HepG2 (cell line): ENCODE data around the gene GEMIN2. TPM values are rescaled to one million over a fixed set of nuclear protein-coding genes. Genes with fewer than 3 reads are reported as not detected.

Experiments used
- ATAC-seq: fragments of 200-7000 bp; cut with Tn5 transposase; 3 replicates; pipeline ENCODE4 v1.9.1; 2020; ENCODE audit warnings: mild to moderate bottlenecking, moderate library complexity
- BruUV-seq: library from RNA; stranded (reverse); fragments of 400-500 nt; replicated peaks from 2 replicates; lab custom pipeline; 2021; lab: Mats Ljungman, UMichigan
- CTCF ChIA-PET: fragments of 300-600 bp; formaldehyde crosslinking; extraction: SDS; loops from one replicate; lab custom pipeline; 2021; ENCODE audit warnings: low total read pairs, inconsistent platforms, low intra/inter-chr PET ratio; lab: Yijun Ruan, JAX
- POLR2A ChIA-PET: fragments of 350-600 bp; sonication (Branson Sonifier 250); formaldehyde crosslinking; loops from one replicate; lab custom pipeline; 2020; ENCODE audit warnings: antibody characterized with exemption, inconsistent platforms; lab: Yijun Ruan, JAX
- DNase-seq: peaks from one replicate; pipeline ENCODE4 v3.0.0-alpha.2; 2015; ENCODE audit warnings: low spot score
- FAIRE-seq: peaks from 3 replicates; lab custom pipeline; 2011; peaks lifted over from hg19 to GRCh38; lab: Jason Lieb, UNC
- H2AFZ ChIP-seq: one replicate; pipeline ENCODE4 v1.6.1; 2011; ENCODE audit warnings: low read length, inconsistent platforms
- H3K27ac ChIP-seq: fragments of 300-600 bp; 3 replicates; pipeline ENCODE4 v1.8.0; 2011; ENCODE audit warnings: mixed run types, mild to moderate bottlenecking, mixed read lengths, low read length, inconsistent platforms; ENCODE audit not compliant: insufficient read depth; ENCODE audit errors: extremely low read length
- H3K27me3 ChIP-seq, 2 experiments: fragments of 200-600 bp in 1 of 2; 2 replicates in 1 of 2; 3 replicates in 1 of 2; pipeline versions ENCODE4 v1.6.0 to v1.8.0; 2011; ENCODE audit warnings: low read length in 2 of 2, mild to moderate bottlenecking in 2 of 2, moderate library complexity in 2 of 2, inconsistent platforms in 1 of 2; ENCODE audit not compliant: insufficient read depth in 2 of 2, control insufficient read depth in 1 of 2
- H3K36me3 ChIP-seq, 2 experiments: fragments of 200-600 bp in 1 of 2; replicated peaks in 1 of 2; 2 replicates in 1 of 2; 3 replicates in 1 of 2; pipeline versions ENCODE4 v1.5.1 to v1.8.0; 2011; ENCODE audit warnings: low read length in 2 of 2, inconsistent platforms in 1 of 2; ENCODE audit not compliant: insufficient read depth in 2 of 2, control insufficient read depth in 1 of 2
- H3K4me1 ChIP-seq: 2 replicates; pipeline ENCODE4 v1.5.1; 2012; ENCODE audit warnings: low read length, inconsistent platforms; ENCODE audit not compliant: insufficient read depth
- H3K4me2 ChIP-seq: 2 replicates; pipeline ENCODE4 v1.6.0; 2011; ENCODE audit warnings: low read depth, low read length, inconsistent platforms
- H3K4me3 ChIP-seq, 3 experiments: fragments of 200-600 bp in 1 of 3; sonication (generic), shearing (Covaris generic) in 1 of 3; replicated peaks in 1 of 3; 2 replicates each; pipeline ENCODE4 v1.5.1; 2011 to 2016; ENCODE audit warnings: low read length in 3 of 3, inconsistent platforms in 2 of 3, low read depth in 2 of 3, mild to moderate bottlenecking in 2 of 3, control low read depth in 1 of 3, mixed read lengths in 1 of 3; ENCODE audit not compliant: insufficient read depth in 1 of 3
- H3K79me2 ChIP-seq: one replicate; pipeline ENCODE4 v1.6.1; 2011; ENCODE audit warnings: low read length, inconsistent platforms; ENCODE audit not compliant: insufficient read depth
- H3K9ac ChIP-seq: 2 replicates; pipeline ENCODE4 v1.6.0; 2011; ENCODE audit warnings: mild to moderate bottlenecking, low read depth, low read length, inconsistent platforms; ENCODE audit not compliant: insufficient read depth
- H3K9me3 ChIP-seq: 2 replicates; pipeline ENCODE4 v1.5.1; 2012; ENCODE audit warnings: mild to moderate bottlenecking, low read length
- H4K20me1 ChIP-seq: 2 replicates; pipeline ENCODE4 v1.6.0; 2011; ENCODE audit warnings: inconsistent platforms, mild to moderate bottlenecking, low read length, moderate library complexity; ENCODE audit not compliant: insufficient read depth
- AGO2 ChIP-seq: fragments of 200-400 bp; formaldehyde crosslinking; optimal IDR thresholded peaks from 2 replicates; pipeline ENCODE3; 2017; ENCODE audit warnings: mild to moderate bottlenecking, low read depth, low read length, moderate library complexity
- RBFOX2 ChIP-seq: fragments of 200-400 bp; formaldehyde crosslinking; IDR thresholded peaks from 2 replicates; pipeline ENCODE4 v1.6.1; 2017; ENCODE audit warnings: low read depth, mild to moderate bottlenecking, low read length
- RBM22 ChIP-seq: fragments of 200-400 bp; formaldehyde crosslinking; optimal IDR thresholded peaks from 2 replicates; pipeline ENCODE3; 2017; ENCODE audit warnings: mild to moderate bottlenecking, low read length, moderate library complexity
- RFX3 ChIP-seq: IDR thresholded peaks from 2 replicates; pipeline ENCODE4 v1.6.1; 2016; ENCODE audit warnings: missing biosample characterization, missing genetic modification reagents
- SETDB1 ChIP-seq: sonication (generic); formaldehyde crosslinking; IDR thresholded peaks from 2 replicates; pipeline ENCODE4 v1.5.1; 2020; ENCODE audit warnings: missing genetic modification reagents, mild to moderate bottlenecking, borderline replicate concordance
- WGBS: methylation state at CpG from one replicate; pipeline ENCODE4 v1.1.6; 2017; ENCODE audit warnings: low lambda C conversion rate; 5-methylcytosine and 5-hydroxymethylcytosine counted together
- in situ Hi-C: cut with HindIII; loops from 2 replicates; pipeline ENCODE4 v1.10.0; 2017; ENCODE audit warnings: low pct_unique_long_range_greater_than_20kb; ENCODE audit not compliant: extremely low pct_ligation_motif_present
- intact Hi-C: fragments of 100-400 bp; cut with micrococcal nuclease; formaldehyde crosslinking; loops from one replicate; pipeline ENCODE4 v1.10.0; 2022; ENCODE audit not compliant: unreplicated experiment
- polyA plus RNA-seq, 8 experiments: library from polyadenylated mRNA; depleted of rRNA in 3 of 8; stranded (reverse) in 7 of 8; unstranded in 1 of 8; fragments of >200 nt; fragmentation: Illumina TruSeq in 4 of 8; extraction: Trizol in 4 of 8; gene quantifications; 2 replicates each; pipeline versions ENCODE4 v1.2.1 to v1.2.3, GENCODE V29; 2011 to 2016; ENCODE audit warnings: low read depth in 4 of 8, missing spikeins in 1 of 8, mixed read lengths in 1 of 8; ENCODE audit not compliant: insufficient read depth in 1 of 8
- total RNA-seq, 5 experiments: library from RNA; depleted of rRNA; stranded (reverse); fragments of >200 nt; fragmentation: Illumina TruSeq; extraction: Trizol; gene quantifications; 2 replicates each; pipeline ENCODE4 v1.2.3, GENCODE V29; 2016; ENCODE audit warnings: low read depth in 1 of 5
- TF ChIP-seq, protein P1 (sequence below): sonication (generic); formaldehyde crosslinking; IDR thresholded peaks from 2 replicates; pipeline ENCODE4 v1.8.1; 2023; ENCODE audit warnings: mild to moderate bottlenecking, moderate library complexity, missing genetic modification reagents
- TF ChIP-seq, protein P2 (sequence below): sonication (generic); formaldehyde crosslinking; IDR thresholded peaks from 2 replicates; pipeline ENCODE4 v1.8.1; 2023; ENCODE audit warnings: missing genetic modification reagents, inconsistent platforms, borderline replicate concordance
- TF ChIP-seq, protein P3 (sequence below): sonication (generic); formaldehyde crosslinking; IDR thresholded peaks from 2 replicates; pipeline ENCODE4 v1.9.0; 2021; ENCODE audit warnings: missing genetic modification reagents, borderline replicate concordance

The GEMIN2 gene
- total and polyA plus RNA-seq, 2 of the 13 experiments (the other 11 are each of a cell fraction or from before 2014, with no cell fraction given): 54.8 to 110 TPM

DNA sequence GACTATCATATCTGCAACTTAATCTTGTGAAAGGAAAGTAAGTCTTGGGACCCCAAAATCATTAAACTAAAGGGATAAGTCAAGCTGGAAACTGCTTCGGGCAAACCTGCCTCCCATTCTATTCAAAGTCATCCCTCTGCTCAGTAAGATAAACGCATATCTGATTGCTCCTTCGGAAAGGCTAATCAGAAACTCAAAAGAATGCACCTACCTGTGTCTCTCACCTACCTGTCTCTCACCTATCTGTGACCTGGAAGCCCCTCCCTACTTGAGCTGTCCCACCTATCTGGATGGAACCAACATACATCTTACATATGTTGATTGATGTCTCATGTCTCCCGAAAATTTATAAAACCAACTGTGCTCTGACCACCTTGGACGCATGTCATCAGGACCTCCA is 31.0 kb upstream of the GEMIN2 start:
- H3K27me3 ChIP-seq: no peaks in the 10 kb centered on the region
- H3K36me3 ChIP-seq: peaks cover 43 to 89% of the 10 kb centered on the region in 2 experiments
- H3K9ac ChIP-seq: no peak overlapping the region
- peaks cover 13% of the 10 kb centered on the region for H3K79me2 ChIP-seq
- no peak overlapping the region for H3K4me2 ChIP-seq
- no TSS peak for BruUV-seq
- H2AFZ ChIP-seq: no peak overlapping the region
- no peak for FAIRE-seq
- in situ Hi-C loops (no loop called here), intact Hi-C loops (no loop called here)
- no peak overlapping the region for H3K27ac ChIP-seq
- no peak for DNase-seq
- ChIA-PET POLR2A (interaction anchor here (0.6 to 6.9 kb wide), 2 partner anchors 10 to 19 kb away, joined by 5 to 34 read pairs; partner anchors contain the start of gene SEC23A), CTCF (no interaction called here)
- 83% methylated on average over 5 of the region's 5 CpGs for whole genome bisulfite sequencing
- H3K9me3 ChIP-seq: no peaks in the 10 kb centered on the region
- H4K20me1 ChIP-seq: peaks cover 28% of the 10 kb centered on the region
- H3K4me3 ChIP-seq: no peak overlapping the region
- ATAC-seq: peak; percentile 6; the same call in 1 of the 3 replicates
- H3K4me1 ChIP-seq: no peaks in the 10 kb centered on the region
- TF ChIP-seq RFX3 (CRISPR knock-in tag) (no peak), RBM22 (peak; percentile 78), AGO2 (peak; percentile 52), RBFOX2 (peak; percentile 51)
- TF ChIP-seq, protein P1, sequence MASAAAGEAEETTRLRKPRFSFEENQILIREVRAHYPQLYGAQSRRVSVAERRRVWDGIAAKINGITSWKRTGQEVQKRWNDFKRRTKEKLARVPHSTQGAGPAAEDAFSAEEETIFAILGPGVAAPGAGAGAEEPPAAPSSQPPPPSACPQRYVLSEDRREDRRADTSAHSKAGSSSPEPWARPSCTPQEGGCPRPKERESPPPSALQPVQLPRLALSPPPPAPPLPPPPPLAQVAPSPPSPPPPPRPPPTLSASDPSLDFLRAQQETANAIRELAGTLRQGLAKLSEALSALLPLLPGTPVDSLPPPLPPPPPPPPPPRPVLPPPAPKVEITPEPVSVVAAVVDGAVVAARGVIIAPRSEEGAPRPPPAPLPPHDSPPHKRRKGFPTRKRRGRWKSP (CRISPR knock-in tag): no peak

DNA sequence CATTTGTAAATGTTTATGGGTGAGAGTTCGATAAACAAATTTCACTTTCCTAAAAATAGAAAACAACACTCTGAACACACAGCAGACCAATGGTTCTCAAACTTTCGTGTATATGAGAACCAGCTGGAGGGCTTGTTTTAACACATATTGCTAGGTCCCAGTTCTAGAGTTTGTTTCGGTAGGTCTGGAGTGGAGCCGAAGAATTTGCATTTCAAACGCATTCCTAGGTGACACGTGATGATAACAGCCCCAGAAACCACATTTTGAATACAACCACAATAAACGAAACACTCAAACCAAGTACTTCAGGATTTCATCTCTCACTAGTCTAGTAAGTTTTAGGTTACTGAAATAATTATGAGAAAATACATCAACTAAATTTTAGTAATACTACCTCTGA is 28.2 kb upstream of the GEMIN2 start:
- in situ Hi-C loops: no loop called here
- H3K4me1 ChIP-seq: no peaks in the 10 kb centered on the region
- H3K4me3 ChIP-seq: no peak overlapping the region
- no peak for DNase-seq
- no peak for ATAC-seq
- H2AFZ ChIP-seq: no peak overlapping the region
- CTCF ChIA-PET: no interaction called here
- H3K27ac ChIP-seq: no peak overlapping the region
- WGBS: 98% methylated on average over 7 of the region's 7 CpGs
- no peaks in the 10 kb centered on the region for H3K9me3 ChIP-seq
- peaks cover 22% of the 10 kb centered on the region for H3K79me2 ChIP-seq
- H3K36me3 ChIP-seq: peaks cover 48 to 85% of the 10 kb centered on the region in 2 experiments
- intact Hi-C loops: no loop called here
- no peak overlapping the region for H3K9ac ChIP-seq
- POLR2A ChIA-PET: interaction anchor here (1.6 to 6.9 kb wide), 2 partner anchors 11 to 17 kb away, joined by 6 to 34 read pairs; partner anchors contain the start of gene SEC23A
- no TSS peak for BruUV-seq
- H4K20me1 ChIP-seq: peaks cover 38% of the 10 kb centered on the region
- no peak overlapping the region for H3K4me2 ChIP-seq
- FAIRE-seq: no peak
- no peaks in the 10 kb centered on the region for H3K27me3 ChIP-seq
- TF ChIP-seq SETDB1 (CRISPR knock-in tag) (no peak), RBFOX2 (peak; percentile 31; the same call in 1 of the 2 replicates)
- TF ChIP-seq, protein P2, sequence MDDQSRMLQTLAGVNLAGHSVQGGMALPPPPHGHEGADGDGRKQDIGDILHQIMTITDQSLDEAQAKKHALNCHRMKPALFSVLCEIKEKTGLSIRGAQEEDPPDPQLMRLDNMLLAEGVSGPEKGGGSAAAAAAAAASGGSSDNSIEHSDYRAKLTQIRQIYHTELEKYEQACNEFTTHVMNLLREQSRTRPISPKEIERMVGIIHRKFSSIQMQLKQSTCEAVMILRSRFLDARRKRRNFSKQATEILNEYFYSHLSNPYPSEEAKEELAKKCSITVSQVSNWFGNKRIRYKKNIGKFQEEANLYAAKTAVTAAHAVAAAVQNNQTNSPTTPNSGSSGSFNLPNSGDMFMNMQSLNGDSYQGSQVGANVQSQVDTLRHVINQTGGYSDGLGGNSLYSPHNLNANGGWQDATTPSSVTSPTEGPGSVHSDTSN (CRISPR knock-in tag): 0 out of 2 replicates have a peak, but pooled peaks have one; percentile 23
- TF ChIP-seq, protein P3, sequence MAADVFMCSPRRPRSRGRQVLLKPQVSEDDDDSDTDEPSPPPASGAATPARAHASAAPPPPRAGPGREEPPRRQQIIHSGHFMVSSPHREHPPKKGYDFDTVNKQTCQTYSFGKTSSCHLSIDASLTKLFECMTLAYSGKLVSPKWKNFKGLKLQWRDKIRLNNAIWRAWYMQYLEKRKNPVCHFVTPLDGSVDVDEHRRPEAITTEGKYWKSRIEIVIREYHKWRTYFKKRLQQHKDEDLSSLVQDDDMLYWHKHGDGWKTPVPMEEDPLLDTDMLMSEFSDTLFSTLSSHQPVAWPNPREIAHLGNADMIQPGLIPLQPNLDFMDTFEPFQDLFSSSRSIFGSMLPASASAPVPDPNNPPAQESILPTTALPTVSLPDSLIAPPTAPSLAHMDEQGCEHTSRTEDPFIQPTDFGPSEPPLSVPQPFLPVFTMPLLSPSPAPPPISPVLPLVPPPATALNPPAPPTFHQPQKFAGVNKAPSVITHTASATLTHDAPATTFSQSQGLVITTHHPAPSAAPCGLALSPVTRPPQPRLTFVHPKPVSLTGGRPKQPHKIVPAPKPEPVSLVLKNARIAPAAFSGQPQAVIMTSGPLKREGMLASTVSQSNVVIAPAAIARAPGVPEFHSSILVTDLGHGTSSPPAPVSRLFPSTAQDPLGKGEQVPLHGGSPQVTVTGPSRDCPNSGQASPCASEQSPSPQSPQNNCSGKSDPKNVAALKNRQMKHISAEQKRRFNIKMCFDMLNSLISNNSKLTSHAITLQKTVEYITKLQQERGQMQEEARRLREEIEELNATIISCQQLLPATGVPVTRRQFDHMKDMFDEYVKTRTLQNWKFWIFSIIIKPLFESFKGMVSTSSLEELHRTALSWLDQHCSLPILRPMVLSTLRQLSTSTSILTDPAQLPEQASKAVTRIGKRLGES (CRISPR knock-in tag): 0 out of 2 replicates have a peak, but pooled peaks have one; percentile 21
